Lower leg skin (tissue), 3 donors: ENCODE measurements around the gene TMEM151A.

ENCODE experiments used
- CTCF ChIP-seq, 3 donors: fragments of 450-650 bp; IDR thresholded peaks; one replicate each; pipeline ENCODE4 v1.5.1; 2016; ENCODE audit warnings: antibody characterized with exemption in 3 of 3, mild to moderate bottlenecking in 3 of 3, moderate library complexity in 2 of 3
- POLR2A ChIP-seq, 2 donors: fragments of 450-650 bp; IDR thresholded peaks; one replicate each; pipeline ENCODE4 v1.6.1; 2016 to 2017; ENCODE audit warnings: antibody characterized with exemption in 2 of 2, mild to moderate bottlenecking in 1 of 2, moderate library complexity in 1 of 2

DNA sequence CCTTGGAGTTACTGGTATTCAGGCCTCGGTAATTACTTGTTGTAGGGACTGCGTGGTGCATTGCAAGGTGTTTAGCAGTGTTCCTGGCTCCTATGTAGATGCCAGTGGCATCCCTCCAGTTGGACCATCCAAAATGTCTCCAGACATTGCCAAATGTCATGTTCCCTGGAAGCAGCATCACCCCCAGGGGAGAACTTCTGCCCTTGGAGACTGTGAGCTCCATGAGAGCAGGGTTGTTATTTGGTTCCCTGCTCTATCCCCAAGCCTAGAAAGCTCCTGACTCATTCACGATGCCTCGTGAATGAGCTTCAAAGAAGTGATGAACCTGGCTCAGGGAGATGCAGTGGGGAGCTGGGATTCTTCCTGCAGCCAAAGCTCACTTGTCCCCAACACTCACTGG, 29.9 kb downstream of the TMEM151A start:
- TF ChIP-seq POLR2A (IDR thresholded peaks at IDR 0.05) (no peak), CTCF (IDR thresholded peaks at IDR 0.05) (no peak)
